ENCODE measurements around the gene SRSF9.

- TF ChIP-seq GATA2 (IDR thresholded peaks at IDR 0.05; ENCODE audit: low read depth, low read length) (no peak), GATA3 (IDR thresholded peaks at IDR 0.05; ENCODE audit: low read depth, low read length) (no peak)
Observed at GRCh38 chr12:120463712-120464111, 5.8 kb downstream of the SRSF9 start.

All from SH-SY5Y (cell line).